Renal pelvis (tissue), 12 donors: ENCODE data around the gene TERB1. TPM values are rescaled to one million over a fixed set of nuclear protein-coding genes. Genes with fewer than 3 reads are reported as not detected.

Experiments used
- DNase-seq: peaks from one replicate; pipeline ENCODE4 v3.0.0-alpha.2; 2013
- long read RNA-seq, 16 experiments: transcript quantifications; one replicate each; lab custom pipeline, GENCODE V29; 2026
- polyA plus RNA-seq, 3 donors: library from polyadenylated mRNA; unstranded; fragments of 120-200 nt; gene quantifications; one replicate each; pipeline ENCODE4 v1.2.1, GENCODE V29; 2013; ENCODE audit not compliant: insufficient read length in 3 of 3

Gene TERB1
- under 1 TPM in 1 of 3 donors, not detected in 2; 0.18 TPM for polyA plus RNA-seq
- long read RNA-seq, donor 1, result 0 reads
- long read RNA-seq, donor 2, result 0 reads
- long read RNA-seq, donor 3, result 0 reads
- long read RNA-seq, donor 4, result 0 reads
- long read RNA-seq, donor 5, result 0 reads
- long read RNA-seq, donor 6, result 0 reads
- long read RNA-seq, donor 7, result 0 reads
- long read RNA-seq, donor 8, result 0 reads
- long read RNA-seq, donor 9, result 0 reads
- long read RNA-seq, donor 10, result 0 reads
- long read RNA-seq, donor 11, result 0 reads
- long read RNA-seq, donor 12, result 0 reads
- long read RNA-seq, donor 13, result 0 reads
- long read RNA-seq, donor 14, result 0 reads
- long read RNA-seq, donor 15, result 0 reads
- long read RNA-seq, donor 16, result 0 reads

- no peak for DNase-seq
These were observed at the start of gene TERB1 for GRCh38 chr16:66801320-66802105. Gene TERB1 (minus strand): TSS chr16:66801584. CDS start chr16:66796798, 4,786 bp downstream.

- DNase-seq, result no peak
These were observed 48.9 kb upstream of the TERB1 start for GRCh38 chr16:66850115-66850815.

DNA sequence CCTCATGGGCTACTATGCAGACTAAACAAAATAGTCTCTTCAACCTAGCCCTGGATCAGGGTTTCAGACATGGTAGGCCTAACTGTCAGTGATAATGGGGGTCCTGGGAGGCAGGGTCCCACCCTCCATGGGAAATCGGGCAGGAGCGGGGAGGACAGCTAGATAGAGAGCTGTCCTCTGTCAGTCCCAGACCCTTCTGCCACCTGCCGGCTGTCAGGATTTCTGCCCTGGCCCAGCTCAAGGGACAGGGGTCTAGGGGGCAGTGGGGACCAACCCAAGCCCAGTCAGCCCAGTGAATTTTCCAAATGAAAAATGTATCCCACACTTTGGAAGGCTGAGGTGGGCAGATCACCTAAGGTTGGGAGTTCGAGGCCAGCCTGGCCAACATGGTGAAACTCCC is 48.2 kb upstream of the TERB1 start:
- no peak for DNase-seq

DNA sequence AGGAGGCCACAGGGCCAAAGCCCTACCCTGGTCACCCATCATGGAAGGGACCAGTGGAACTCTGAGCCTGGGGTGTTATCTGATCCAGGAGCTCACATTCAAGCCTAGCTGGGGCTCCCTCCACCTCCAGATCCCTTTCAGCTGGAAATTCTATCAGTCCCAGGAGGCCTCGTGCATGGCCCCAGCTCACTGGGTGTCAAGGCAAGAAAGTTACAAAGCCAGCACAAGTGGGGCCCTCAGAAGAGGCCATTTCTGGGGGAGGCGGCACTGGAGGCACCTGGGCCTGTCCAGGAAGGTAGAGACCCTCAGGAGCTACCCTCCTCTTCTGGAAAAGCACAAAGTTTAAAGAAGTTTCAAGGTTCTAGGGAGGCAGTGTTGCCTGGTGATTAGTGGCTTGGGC is 47.6 kb upstream of the TERB1 start:
- DNase-seq, result no peak

GRCh38 chr16:66848172-66848571 is 46.8 kb upstream of the TERB1 start:
- DNase-seq, result no peak

- DNase-seq, result no peak
These were observed 46.2 kb upstream of the TERB1 start for GRCh38 chr16:66847533-66848067.

DNA sequence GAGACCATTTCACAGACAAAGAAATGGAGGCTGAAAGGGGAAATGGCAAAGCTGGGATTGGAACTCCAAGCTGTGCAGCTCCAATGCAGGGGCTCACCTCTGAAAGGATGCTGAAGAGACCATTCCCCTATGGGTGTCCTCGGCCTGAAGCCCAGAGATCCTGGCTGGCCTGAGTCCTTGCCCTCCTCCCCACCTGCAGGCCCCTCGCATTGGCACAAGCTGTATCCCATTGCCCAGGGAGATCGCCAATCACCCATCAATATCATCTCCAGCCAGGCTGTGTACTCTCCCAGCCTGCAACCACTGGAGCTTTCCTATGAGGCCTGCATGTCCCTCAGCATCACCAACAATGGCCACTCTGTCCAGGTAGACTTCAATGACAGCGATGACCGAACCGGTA is 45.4 kb upstream of the TERB1 start:
- DNase-seq, result no peak

DNA sequence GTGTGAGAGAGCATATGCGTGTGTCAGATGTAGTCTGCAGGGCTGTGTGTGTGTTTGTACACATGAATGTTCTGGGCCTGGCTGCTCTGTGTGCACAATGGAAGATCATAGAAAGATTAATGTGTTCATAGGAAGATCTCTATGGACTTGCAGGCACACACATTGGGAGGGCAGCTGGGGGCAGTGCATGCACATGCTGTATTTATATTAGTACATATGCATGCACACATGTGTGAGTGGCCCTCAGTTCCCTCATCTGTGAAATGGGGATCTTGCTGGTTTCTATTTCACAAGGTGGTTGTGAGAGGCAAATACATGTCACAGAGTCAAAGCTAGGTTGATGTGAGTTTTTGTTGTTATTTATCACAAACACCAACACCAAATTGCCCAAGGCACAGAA is 44.9 kb upstream of the TERB1 start:
- no peak for DNase-seq

- DNase-seq, result no peak
These were observed 44.4 kb upstream of the TERB1 start for GRCh38 chr16:66845791-66846221.

- DNase-seq, result no peak
These were observed 43.7 kb upstream of the TERB1 start for GRCh38 chr16:66845080-66845410.

GRCh38 chr16:66844342-66845079 is 43.1 kb upstream of the TERB1 start, which contains the start of gene CA7:
Gene CA7 (plus strand): TSS chr16:66844414. CDS start chr16:66844488, 74 bp downstream.
- DNase-seq, result no peak

GRCh38 chr16:66844009-66844341 is 42.6 kb upstream of the TERB1 start:
- DNase-seq, result no peak

GRCh38 chr16:66843191-66843590 is 41.8 kb upstream of the TERB1 start:
- no peak for DNase-seq

GRCh38 chr16:66842765-66843164 is 41.4 kb upstream of the TERB1 start:
- DNase-seq, result no peak

DNA sequence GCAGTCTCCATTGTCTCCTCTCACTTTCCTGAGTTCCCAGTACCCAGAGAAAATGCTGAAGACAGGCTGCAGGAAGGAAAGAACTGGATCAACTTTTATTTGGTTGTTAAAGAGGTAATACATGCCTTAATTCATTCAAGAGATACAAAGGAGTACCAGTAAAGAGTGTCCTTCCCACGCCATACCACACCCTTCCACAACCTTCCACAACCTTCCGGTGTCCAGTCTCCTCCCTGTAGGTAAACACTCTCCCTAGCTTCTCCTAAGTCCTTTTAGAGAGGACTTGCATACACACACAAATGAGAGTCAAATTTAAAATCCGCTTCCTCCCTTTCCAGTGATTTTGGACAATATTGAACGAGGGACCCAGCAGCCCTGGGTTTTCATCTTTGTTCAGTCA is 40.0 kb upstream of the TERB1 start:
- no peak for DNase-seq

DNA sequence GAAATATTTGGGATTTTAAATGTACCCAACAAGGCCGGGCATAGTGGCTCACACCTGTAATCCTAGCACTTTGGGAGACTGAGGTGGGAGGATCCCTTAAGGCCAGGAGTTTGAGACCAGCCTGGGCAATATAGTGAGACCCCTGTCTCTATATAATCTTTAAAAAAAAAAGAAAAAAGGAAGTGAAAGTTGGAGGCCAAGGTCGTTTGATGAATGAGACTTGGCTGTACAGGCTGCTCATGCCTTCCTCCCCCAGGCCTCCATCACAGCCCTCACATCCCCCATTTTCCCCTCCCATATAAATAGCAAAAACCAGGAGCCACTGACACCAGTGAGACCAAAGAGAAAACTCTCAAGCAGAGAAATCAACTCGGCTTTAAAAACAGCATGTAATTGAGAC is 39.5 kb upstream of the TERB1 start:
- DNase-seq, result no peak

DNA sequence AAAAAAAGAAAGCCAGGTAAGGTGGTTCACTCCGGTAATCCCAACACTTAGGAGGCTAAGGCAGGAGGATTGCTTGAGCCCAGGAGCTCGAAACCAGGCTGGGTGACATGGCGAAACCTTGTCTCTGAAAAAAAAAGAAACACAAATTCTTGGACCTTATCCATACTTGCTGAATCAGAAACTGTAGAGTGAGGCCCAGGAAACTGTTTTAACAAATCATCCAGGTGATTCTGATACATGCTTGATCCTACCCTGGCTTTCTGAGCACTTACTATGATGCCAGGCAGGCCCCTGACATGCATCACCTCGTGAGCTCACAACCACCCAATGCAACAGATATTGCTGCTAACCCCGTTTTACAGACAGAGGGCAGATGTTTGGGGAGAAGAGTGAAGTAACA is 33.4 kb upstream of the TERB1 start:
- DNase-seq, result no peak

- DNase-seq, result no peak
These were observed 31.4 kb upstream of the TERB1 start for GRCh38 chr16:66832661-66833305.

DNA sequence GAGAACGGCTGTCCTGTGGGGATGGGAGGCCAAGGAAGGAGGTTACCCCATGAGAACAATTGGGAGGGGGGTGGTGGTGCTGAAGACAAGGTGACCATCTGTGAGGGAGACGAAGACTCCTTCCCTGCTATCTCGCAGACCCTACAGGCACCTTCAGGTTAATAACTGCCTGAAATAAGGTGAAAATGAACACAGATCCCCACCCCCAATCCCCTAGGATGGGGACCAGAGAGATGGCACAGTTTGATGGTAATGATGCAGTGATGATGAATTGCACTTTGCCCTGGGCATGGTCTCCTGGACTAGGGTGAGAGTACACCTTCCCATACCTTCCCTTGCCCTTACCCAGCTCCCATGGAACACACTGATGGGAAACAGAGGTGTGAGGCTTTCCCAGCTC is 30.8 kb upstream of the TERB1 start:
- no peak for DNase-seq

DNA sequence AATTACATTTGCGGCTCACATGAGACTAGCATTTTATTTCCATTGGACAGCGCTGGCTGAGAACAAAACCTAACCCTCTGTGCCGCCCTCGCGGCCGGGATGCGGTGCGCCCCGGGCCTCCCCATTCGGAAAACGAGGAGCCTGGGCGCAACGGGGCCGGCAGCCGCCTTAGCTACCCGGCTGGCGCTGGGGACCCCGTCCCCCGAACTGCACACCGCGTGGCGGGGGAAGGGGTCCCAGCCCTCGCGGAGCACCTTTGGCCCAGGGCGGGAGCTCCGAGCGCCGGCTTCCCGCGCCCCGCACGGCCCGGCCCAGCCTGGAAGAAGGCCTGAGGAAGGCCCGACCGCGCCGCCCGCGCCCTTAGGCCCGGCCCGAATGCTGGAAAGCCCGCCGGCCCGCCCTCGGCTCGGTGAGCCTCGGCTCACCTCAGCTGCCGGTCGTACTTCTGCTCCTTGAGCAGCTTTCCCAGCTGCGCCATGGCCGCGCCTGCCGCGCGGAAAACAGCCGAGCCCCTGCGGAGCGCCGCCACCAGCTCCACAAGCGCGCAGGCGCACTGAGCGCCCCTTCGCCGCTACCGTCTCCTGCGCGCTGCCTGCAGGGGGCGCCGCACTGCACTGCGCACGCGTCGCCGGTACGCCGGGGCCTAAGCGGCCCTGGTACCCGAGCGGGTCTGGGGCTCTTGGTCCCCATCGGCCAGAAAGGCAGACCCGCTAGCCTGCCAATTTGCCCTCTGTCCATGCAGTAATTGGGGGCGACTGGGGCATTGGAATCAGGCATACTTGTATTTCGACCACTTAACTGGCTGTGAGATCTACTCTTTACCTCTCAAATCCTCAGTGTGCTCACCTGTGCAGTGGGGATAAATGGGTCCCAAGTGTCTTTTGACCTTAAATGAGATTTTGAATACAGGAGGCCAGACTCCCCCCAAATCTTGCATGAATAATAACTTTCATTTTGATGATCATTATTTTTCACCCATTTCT is 29.3 kb upstream of the TERB1 start, which contains the start of gene NAE1:
Gene NAE1, minus strand, starts transcription at position 555 of the 983 bp plus-strand sequence. Its CDS starts 77 bp downstream, at position 478.
- DNase-seq, result peak; percentile 86
